Panc1 (cell line): ENCODE measurements around the gene CSNK1G2. TPM values are rescaled to one million over a fixed set of nuclear protein-coding genes. Genes with fewer than 3 reads are reported as not detected.

ENCODE experiments used
- ATAC-seq: fragments of 200-7000 bp; cut with Tn5 transposase; 2 replicates; pipeline ENCODE4 v1.9.1; 2020; ENCODE audit warnings: mild to moderate bottlenecking, moderate library complexity
- BruUV-seq: library from RNA; stranded (reverse); fragments of 400-500 nt; replicated peaks from 2 replicates; lab custom pipeline; 2021; lab: Mats Ljungman, UMichigan
- CTCF ChIA-PET: fragments of 300-600 bp; sonication (Branson Sonifier 250); formaldehyde crosslinking; loops from one replicate; lab custom pipeline; 2022; ENCODE audit warnings: antibody characterized with exemption; lab: Charles Lee
- POLR2A ChIA-PET: fragments of 300-600 bp; sonication (Branson Sonifier 250); formaldehyde crosslinking; loops from one replicate; lab custom pipeline; 2022; ENCODE audit warnings: antibody characterized with exemption; lab: Charles Lee
- DNase-seq: peaks from one replicate; pipeline ENCODE4 v3.0.0-alpha.2; 2010; ENCODE audit warnings: low read depth, low spot score
- H3K27ac ChIP-seq: 2 replicates; pipeline ENCODE4 v1.5.1; 2011; ENCODE audit warnings: mild to moderate bottlenecking, low read length, inconsistent platforms
- H3K27me3 ChIP-seq: fragments of 200-500 bp; sonication (Bioruptor generic); 2 replicates; pipeline ENCODE4 v1.6.0; 2014; ENCODE audit warnings: low read length, inconsistent platforms; ENCODE audit not compliant: control insufficient read depth, insufficient read depth
- H3K36me3 ChIP-seq: fragments of 200-500 bp; sonication (Bioruptor generic); 2 replicates; pipeline ENCODE4 v1.5.1; 2014; ENCODE audit warnings: inconsistent platforms, mild to moderate bottlenecking, low read length, moderate library complexity; ENCODE audit not compliant: control insufficient read depth, insufficient read depth
- H3K4me1 ChIP-seq: 2 replicates; pipeline ENCODE4 v1.5.1; 2011; ENCODE audit warnings: inconsistent platforms, mild to moderate bottlenecking, low read length, moderate library complexity; ENCODE audit not compliant: control insufficient read depth, insufficient read depth
- H3K4me3 ChIP-seq, 2 experiments: 2 replicates each; pipeline ENCODE4 v1.5.1; 2011 to 2012; ENCODE audit warnings: low read depth in 2 of 2, low read length in 2 of 2, mild to moderate bottlenecking in 2 of 2, inconsistent platforms in 1 of 2, moderate library complexity in 1 of 2
- H3K9me3 ChIP-seq: fragments of 200-500 bp; sonication (Bioruptor generic); 2 replicates; pipeline ENCODE4 v1.5.1; 2014; ENCODE audit warnings: low read depth, mild to moderate bottlenecking, inconsistent platforms, low read length, moderate library complexity; ENCODE audit not compliant: control insufficient read depth, insufficient read depth
- CTCF ChIP-seq: fragments of 450-650 bp; IDR thresholded peaks from 2 replicates; pipeline ENCODE4 v1.5.1; 2017; ENCODE audit warnings: mild to moderate bottlenecking
- POLR2AphosphoS5 ChIP-seq: IDR thresholded peaks from 2 replicates; pipeline ENCODE4 v1.6.1; 2012; ENCODE audit warnings: mild to moderate bottlenecking, low read depth, low read length, moderate library complexity
- REST ChIP-seq, 2 experiments: IDR thresholded peaks; 2 replicates each; pipeline ENCODE4 v1.6.1; 2011 to 2012; ENCODE audit warnings: low read depth in 2 of 2, control low read depth in 1 of 2, low read length in 1 of 2, mild to moderate bottlenecking in 1 of 2, moderate library complexity in 1 of 2; ENCODE audit not compliant: insufficient read depth in 1 of 2
- SIN3A ChIP-seq: IDR thresholded peaks from 2 replicates; pipeline ENCODE4 v1.6.1; 2012; ENCODE audit warnings: low read depth, mild to moderate bottlenecking, low read length, moderate library complexity, borderline replicate concordance; ENCODE audit not compliant: insufficient read depth
- TCF7L2 ChIP-seq: IDR thresholded peaks from 2 replicates; pipeline ENCODE4 v1.6.1; 2011; ENCODE audit warnings: mild to moderate bottlenecking, low read depth, low read length, inconsistent platforms
- in situ Hi-C: cut with HindIII; loops from 2 replicates; pipeline ENCODE4 v1.10.0; 2016; ENCODE audit warnings: low sequenced_read_pairs, low pct_unique_long_range_greater_than_20kb
- intact Hi-C: fragments of 100-400 bp; cut with micrococcal nuclease; formaldehyde crosslinking; loops from one replicate; pipeline ENCODE4 v1.10.0; 2022; ENCODE audit not compliant: unreplicated experiment
- total RNA-seq: library from RNA; stranded (reverse); gene quantifications from one replicate; pipeline ENCODE4 v1.2.1, GENCODE V29; 2021; ENCODE audit not compliant: unreplicated experiment

The CSNK1G2 gene
- total RNA-seq, 1 experiment from 2014 or later = 65.8 TPM

- in situ Hi-C loops = no loop called here
- no peak overlapping the region for H3K4me3 ChIP-seq
- ATAC-seq (peak; percentile 24; the same call in 1 of the 2 replicates), DNase-seq (no peak)
- CTCF ChIA-PET = no interaction called here
- no peaks in the 10 kb centered on the region for H3K9me3 ChIP-seq
- POLR2A ChIA-PET = no interaction called here
- H3K36me3 ChIP-seq = no peaks in the 10 kb centered on the region
- no peaks in the 10 kb centered on the region for H3K4me1 ChIP-seq
- intact Hi-C loops = no loop called here
- H3K27ac ChIP-seq = no peak overlapping the region
- H3K27me3 ChIP-seq = no peaks in the 10 kb centered on the region
- TF ChIP-seq SIN3A (no peak), TCF7L2 (no peak), POLR2AphosphoS5 (no peak), REST (IDR thresholded peaks at IDR 0.05; ENCODE audit: insufficient read depth in 1 of 2, low read depth in 2 of 2, low read length in 1 of 2) (no peak), CTCF (no peak)
- BruUV-seq = no TSS peak
Observed at GRCh38 chr19:1956868-1957492, 16.0 kb downstream of the CSNK1G2 start.

- CTCF ChIA-PET = no interaction called here
- no peak for ATAC-seq
- BruUV-seq = no TSS peak
- Histone ChIP-seq H3K9me3 (no peaks in the 10 kb centered on the region), H3K27me3 (no peaks in the 10 kb centered on the region), H3K27ac (no peak overlapping the region), H3K4me1 (no peaks in the 10 kb centered on the region), H3K4me3 (no peak overlapping the region), H3K36me3 (no peaks in the 10 kb centered on the region)
- in situ Hi-C loops (no loop called here), intact Hi-C loops (no loop called here)
- DNase-seq = no peak
- TF ChIP-seq POLR2AphosphoS5 = no peak
- no peak for TF ChIP-seq TCF7L2
- no peak for TF ChIP-seq CTCF
- TF ChIP-seq SIN3A = no peak
- no peak for TF ChIP-seq REST (IDR thresholded peaks at IDR 0.05; ENCODE audit: insufficient read depth in 1 of 2, low read depth in 2 of 2, low read length in 1 of 2)
- POLR2A ChIA-PET = no interaction called here
Observed at GRCh38 chr19:1957562-1958248, 16.7 kb downstream of the CSNK1G2 start.
